TTC549 (cell line): ENCODE measurements around the gene MBTPS1.
"Not testable (repeated sequence)": the region's sequence is repeated elsewhere in the genome, so short reads cannot be mapped to it uniquely, and the experiment has no call there.

ENCODE experiments used
- FAIRE-seq: peaks from 2 replicates; lab custom pipeline; 2012; peaks lifted over from hg19 to GRCh38; lab: Jason Lieb, UNC

MBTPS1 gene

DNA sequence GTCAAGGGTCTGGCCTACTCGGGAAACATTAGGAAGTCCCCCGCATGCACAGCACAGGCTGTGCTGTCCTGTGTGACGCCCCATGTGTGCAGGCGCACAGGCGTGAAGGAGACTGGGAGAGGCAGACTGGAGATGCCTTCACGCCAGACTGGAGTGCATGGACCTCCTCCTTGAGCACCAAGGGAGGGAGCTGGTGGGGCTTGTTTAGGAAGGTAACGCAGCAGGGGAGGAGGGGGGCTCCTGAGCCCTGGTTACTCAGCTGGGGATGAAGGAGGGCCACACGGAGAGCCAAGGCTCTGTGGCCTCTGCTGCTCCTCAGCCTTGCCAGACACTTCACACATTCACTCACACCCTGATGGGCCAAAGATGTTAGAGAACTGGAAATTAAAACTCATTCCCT lies 20.5 kb upstream of the MBTPS1 start:
- FAIRE-seq, result no peak

DNA sequence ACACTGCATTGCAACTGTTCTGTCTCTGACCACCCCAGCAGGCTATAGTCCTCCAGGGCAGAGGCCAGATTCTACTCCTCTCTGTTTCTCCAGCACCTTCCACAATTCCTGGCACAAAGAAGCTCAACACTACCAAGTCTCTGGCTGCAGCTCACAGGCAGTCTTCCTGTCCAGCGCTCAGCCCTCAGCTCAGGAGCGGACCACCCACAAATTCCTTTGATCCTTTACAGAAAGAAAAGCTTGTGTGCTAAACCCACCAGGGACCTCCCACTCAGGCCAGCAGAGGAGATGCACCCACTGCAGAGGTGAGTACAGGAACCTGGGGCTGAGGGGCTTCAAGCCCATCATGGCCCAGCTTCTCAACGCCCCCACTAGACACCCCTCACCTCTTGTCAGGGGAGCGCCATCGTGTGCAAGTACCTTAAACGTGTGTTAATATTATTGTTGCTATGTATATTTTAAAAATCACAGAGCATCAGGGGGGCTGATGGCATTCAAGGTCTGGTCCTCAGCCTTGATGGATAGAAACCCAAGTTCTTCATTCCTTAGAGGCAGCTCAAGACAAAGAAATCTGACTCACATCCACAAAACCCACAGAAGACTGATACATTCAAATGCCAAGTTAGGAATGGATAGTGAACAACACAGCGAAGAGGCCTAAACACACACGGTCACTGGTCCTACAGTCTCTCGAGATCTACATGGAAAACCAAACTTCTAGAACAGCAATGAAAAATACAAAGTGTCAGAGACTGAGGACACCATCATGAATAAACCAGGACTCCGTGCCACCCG lies 19.8 kb upstream of the MBTPS1 start:
- no peak for FAIRE-seq

DNA sequence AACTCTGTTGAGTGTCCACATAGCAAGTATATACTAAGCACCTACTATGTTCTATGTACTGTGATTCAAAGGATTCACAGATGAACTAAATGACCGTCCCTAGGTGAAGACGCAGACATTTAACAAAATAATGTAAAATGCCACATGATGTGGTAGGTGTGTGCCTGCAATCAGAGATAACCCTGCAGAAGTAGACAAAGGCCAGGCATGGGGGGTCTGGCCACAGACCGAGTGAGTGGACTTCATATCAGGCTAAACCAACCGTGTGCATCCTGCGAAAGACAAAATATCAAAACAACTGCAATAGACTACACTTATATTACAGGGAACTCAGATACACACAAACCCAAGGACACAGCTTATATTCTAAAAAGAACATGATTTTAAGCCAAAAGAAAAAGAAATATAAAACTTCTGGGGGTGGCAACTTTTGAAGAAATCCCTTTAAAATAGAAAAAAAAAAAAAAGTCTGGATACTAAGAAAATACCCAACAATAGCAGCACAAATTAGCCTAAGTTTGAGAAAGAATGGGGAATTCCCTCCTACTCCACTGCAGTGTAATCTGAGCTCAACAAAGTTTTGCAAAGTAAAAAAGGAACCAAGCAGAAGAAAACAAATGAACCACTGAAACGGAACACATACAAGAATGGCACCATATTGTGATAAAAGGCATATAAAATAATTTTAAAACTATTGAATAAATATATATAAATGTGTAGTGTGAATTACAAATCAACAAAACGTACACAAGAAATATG lies 16.0 kb upstream of the MBTPS1 start:
- no peak for FAIRE-seq

DNA sequence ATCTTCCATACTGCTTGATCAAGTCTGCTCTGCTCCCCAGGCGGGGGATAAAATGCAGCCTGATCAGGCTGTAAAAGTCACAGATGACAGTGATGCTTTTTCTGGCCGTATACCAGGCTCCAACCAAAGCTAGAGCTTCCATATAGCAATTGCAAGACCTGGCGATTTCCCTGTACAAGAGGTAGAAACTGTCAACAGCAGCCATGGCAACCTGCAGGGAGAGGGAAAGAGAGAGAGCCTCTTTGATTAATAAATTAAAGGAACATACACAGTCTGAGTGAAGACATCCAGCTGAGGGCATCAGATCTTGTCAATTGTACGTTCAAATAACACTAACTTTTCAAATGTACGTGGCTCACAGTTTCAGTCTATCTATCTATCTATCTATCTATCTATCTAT lies 14.4 kb upstream of the MBTPS1 start:
- FAIRE-seq, result no peak

DNA sequence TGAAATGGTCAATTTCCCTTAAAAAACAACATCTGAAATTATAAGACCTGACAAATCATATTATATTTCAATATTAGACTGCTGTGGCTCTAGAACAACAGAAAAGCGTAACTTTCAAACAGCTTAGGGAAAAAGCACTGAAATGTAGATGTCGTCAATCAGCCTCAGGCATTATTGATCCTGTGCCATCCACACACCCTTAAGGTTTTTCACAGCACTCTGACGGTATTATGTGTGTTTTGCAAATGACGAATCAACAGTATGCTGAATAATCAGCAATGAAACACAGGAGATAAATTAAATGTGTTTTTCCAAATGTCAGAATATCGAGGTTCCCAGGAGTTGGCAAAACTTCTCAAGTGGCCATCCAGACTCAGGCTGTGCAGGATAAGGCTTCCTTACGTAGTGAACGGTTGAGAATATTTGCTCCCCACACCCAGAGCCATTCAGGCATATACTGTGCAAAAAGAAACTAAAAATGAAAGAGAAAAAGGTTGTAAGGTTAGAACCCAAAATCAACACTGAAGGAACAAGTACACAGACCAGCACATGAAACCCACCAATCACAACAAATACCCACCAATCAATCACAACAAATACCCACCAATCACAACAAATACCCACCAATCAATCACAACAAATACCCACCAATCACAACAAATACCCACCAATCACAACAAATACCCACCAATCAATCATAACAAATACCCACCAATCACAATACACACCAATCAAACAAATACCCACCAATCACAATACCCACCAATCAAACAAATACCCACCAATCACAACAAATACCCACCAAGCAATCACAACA lies 7.7 kb upstream of the MBTPS1 start:
- FAIRE-seq, result no peak

DNA sequence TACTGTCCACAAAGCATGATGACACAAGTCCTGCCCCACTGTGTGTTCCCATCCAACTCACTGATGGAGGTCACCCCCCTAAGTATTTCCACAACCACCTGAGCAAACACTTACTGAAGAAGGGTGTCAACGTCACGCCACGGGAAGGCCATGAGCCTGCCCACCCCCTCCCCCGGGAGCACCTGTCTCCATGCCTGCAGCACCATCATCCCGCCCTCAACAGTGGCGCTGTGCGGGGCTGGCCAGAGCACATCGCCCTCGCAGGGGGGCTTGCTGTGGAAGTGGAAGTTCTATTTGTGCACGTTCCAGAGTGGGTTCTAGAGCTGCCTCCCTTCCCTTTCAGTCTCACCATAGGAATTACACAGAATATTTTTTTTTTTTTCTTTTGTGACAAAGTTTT lies 4.3 kb upstream of the MBTPS1 start:
- FAIRE-seq, result no peak

DNA sequence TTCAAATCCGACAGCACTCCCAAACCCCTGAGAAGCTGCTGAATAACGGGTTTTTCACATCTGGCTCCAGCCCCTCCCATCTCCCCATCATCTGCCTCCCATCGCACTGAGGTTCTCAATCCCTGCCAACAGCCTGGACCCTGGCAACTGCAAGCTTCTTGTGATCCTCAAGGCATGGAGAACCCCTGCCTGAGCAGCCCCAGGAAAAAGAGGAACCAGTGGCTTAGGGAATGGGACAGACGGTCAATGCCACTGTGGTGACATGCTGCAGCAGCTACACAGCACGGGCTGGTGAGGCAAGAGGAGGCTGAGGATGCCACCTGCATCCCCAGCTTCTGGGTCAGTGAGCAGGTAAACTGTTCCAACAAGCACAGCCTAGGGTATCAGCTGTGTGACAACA lies 3.3 kb upstream of the MBTPS1 start:
- FAIRE-seq, result no peak

DNA sequence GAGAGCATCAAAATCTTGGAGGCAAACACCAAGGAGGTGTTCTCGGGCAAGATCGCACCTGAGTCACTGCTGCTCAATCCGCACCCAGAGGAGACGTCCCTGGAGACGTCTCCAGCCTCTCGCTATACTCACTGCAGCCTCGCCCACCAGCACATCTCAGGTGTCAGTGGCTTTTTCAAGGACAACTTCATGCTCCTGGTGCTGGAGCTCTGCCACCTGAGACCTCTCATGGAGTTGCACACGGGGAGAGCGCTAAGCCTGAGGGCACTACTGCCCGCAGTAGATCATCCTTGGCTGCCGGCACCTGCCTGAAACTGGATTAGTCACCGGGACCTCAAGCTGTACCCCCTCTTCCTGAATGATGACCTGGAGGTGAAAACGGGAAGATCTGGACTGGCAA lies 2.6 kb upstream of the MBTPS1 start:
- no peak for FAIRE-seq

DNA sequence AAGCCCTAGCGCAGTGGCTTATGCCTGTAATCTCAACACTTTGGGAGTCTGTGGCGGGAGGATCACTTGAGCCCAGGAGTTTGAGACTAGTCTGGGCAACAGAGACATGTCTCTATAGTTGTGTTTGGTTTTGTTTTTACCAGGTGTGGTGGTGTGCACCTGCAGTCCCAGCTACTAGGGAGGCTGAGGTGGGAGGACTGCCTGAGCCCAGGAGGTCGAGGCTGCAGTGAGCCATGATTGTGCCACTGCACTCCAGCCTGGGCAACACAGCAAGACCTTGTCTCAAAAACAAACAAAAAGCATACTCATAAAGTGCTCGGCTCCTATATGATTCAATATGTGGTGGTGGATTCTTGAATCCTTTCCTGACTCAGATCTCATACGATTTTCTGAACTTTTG lies 1.6 kb upstream of the MBTPS1 start:
- FAIRE-seq, result not testable (repeated sequence)

DNA sequence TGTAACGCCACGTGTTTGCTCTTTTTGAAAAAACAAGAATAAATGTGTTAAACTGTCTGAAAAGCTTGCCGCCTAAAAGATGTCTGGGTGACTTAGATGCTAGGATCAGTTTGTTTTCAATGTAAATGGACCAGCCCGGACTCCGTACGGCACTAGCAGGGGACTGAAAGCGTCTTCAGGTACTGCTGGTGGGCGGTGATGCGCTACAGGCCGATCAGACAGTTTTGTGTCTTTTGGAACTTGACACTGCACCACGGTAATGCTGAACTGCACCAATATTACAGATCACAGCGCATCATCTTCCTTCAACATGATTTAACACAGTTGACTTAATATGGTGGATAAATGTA lies 727 bp upstream of the MBTPS1 start:
- FAIRE-seq, result no peak

DNA sequence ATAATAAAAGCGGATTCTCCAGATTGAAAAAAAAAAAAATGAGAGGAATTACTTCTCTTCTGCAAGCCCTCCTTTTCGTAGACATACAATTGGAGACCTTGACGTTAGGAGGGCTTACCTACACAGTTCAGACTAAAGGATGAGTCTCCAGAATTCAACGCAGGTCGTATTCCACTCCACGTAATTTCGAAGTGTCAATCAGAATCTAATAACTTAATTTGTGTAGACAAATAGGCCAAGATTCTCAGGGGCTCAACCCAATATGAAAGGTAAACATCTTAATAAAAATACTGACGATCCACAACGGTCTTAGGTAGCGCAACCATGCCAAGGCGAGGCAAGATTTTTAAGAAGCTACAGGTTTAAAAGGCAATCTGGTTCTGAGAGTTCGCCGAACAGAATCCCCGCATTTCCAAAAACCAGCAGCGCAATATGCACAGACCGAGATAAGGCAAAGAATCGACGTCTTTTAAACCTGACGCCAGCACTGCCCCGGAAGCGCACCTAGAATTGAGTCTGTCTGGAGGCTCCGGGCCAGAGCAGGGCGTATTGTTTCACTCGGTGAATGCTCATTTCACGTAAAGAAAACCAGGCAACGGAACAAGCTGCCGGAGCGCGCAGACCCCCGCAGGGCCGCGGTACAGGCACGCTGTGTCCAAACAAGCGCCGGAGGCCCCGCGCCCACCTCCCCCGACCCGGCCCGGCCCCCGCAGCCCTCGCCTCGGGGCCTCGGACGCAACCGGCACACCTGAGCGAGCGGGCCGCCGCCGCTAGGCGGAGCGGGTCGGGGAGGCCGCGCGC lies 623 bp downstream of the MBTPS1 start:
- FAIRE-seq, result no peak

DNA sequence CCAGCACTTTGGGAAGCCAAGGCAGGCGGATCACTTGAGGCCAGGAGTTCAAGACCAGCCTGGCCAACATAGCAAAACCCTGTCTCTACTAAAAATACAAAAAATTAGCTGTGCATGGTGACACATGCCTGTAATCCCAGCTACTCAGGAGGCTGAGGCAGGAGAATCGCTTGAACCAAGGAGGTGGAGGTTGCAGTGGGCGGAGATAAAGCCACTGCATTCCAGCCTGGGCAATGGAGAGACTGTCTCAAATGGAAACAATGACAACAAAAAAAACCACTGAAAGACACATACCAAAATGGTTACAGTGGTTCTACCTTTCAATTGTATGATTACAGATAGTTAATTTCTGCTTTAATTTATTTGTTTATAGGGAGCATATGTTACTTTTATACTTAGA lies 4.8 kb downstream of the MBTPS1 start:
- not testable (repeated sequence) for FAIRE-seq

DNA sequence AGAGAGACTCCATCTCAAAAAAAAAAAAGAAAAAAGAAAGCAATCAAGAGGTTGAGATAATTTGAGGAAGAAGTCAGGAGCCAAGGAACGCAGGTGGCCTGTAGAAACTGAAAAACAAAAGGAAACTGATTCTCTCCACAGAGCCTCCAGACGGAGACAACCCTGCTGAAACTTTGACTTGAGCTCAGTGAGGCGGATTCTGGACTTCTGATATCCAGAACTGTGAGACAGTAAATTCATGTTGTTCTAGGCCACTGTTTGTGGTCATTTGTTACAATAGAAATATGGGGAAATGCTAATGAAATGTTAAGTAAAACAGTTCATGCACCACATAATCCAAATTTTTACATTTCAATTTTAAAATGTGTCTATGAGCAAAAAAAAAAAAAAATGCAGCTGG lies 5.2 kb downstream of the MBTPS1 start:
- FAIRE-seq, result no peak

DNA sequence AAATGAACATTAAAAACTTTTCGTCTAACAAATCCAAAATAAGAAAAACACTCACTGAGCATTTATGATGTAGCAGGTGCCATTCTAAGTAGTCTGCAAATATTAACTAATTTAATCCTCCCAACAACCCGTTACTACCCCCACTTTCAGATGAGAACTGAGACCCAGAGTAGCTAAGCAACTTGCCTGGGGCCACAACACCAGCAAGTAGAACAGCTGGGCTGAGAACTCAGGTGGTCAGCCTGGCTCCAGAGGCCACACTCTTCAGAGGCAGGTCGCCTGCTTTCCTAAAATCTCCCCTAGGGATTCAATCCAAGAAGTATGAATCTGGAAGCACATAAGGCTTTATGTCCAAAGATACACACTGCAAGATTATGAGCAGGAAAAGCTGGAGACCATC lies 6.2 kb downstream of the MBTPS1 start:
- FAIRE-seq, result no peak

DNA sequence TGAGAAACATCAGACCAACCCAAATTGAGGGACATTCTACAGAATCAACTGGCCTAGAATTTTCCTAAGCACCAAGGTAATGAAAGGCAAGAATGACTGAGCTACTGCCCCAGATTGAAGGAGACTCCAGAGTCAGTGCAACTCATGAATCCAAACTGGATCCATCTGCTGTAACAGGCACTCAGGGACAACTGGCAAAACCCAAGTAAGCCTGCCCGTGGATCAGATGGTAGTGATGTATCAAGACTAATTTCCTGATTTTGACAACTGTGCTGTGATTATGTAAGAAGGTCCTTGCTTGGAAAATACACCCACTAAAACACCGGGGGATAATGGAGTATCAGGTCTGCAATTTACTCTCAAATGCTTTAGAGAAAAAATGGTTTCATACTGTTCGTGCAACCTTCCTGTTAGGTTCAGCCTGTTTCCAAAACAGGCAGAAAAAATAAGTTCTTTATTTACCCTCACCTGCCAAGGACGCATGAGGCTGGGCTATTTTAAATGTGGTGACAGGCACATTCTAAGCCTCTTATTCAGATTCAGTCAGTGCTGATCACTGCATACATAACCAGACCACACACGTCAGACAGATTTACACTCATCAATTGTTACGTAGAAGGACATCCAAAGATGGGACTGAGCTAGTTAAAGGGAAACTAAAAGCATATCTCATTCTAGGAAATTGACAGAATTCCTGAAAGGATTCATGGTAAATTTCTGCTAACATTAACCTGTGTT lies 7.0 kb downstream of the MBTPS1 start:
- no peak for FAIRE-seq

DNA sequence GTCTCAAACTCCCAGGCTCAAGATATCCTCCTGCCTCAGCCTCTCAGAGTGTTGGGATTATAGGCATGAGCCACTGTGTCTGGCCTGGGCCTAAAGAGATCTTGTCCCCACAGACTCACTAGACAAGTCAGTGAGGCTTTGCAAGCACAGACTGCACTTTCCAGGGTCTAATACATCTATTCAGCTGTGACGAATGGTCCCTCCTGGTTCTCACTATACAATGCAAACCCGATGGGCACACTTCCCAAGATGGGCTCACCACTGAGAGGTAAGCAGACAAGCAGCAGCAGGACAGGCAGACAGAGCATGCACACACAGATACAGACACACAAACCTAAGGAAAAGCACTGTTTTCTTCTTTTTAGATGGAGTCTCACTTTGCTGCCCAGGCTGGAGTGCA lies 8.8 kb downstream of the MBTPS1 start:
- FAIRE-seq, result no peak

DNA sequence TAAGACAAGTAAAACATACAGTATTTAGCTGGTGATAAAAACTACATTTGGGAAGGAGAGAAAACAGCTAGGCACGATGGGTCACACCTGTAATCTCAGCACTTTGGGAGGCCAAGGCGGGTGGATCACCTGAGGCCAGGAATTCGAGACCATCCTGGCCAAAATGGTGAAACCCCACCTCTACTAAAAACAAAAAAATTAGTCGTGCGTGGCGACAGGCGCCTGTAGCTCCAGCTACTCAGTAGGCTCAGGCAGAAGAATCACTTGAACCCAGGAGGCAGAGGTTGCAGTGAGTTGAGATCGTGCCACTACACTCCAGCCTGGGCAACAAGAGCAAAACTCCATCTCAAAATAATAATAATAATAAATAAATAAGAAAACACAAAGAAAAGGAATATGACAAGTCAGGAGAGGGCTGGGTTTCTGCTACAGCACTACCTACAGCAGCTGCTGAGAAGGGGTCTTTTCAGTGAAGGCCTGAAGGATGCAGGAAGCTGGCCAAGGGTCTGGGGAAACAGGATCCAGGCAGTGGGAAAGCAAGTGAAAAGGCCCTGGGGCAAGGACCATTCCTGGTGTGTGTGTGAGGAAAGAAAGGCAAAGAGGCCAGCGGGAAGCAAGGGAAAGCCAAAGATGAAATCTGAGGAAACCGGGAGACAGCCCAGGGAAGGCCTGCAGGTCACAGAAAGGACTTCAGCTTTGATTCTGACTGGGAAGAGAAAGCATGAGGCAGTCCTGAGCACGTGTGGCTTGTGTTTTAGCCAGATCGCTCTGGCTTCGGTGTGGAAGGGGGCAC lies 10.6 kb downstream of the MBTPS1 start:
- no peak for FAIRE-seq

DNA sequence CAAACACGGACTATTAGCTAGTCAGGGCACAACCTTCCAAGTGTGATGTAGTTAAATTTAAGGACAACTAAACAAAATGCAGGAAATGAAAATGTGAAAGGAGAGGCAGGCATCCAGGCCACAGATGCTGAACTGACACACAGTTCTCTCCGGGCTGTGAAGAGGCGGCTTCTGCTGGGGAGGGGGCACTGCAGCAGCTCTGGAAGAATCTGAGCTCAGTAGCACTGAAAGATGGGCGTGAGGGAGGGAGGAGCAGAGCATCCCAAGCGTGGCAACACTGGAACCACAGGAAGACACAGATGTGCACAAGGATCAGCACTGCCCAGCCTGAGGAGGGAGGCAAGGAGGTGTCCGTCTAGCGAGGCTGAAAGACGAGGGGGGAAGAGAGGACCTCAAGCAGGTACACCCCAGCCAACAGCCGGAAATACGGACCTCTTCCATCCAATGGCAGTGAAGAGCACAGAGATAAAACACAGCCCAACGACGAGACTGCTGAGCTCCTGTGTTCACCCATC lies 11.4 kb downstream of the MBTPS1 start:
- FAIRE-seq, result no peak

DNA sequence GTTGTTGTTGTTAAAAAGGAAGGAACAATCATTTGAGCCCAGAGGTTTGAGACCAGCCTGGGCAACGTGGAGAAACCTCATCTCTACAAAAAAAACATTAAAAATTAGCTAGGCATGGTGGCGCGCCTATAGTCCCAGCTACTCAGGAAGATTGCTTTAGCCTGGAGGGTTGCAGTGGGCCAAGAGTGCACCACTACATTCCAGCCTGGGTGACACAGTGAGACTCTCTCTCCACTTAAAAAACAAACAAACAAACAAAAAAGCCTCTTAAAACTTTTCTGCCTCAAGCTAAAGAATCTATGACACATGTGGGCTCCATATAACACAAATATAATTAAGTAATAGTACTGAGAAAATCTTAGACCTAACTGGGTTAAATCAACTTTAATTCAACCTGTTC lies 12.5 kb downstream of the MBTPS1 start:
- FAIRE-seq, result no peak

DNA sequence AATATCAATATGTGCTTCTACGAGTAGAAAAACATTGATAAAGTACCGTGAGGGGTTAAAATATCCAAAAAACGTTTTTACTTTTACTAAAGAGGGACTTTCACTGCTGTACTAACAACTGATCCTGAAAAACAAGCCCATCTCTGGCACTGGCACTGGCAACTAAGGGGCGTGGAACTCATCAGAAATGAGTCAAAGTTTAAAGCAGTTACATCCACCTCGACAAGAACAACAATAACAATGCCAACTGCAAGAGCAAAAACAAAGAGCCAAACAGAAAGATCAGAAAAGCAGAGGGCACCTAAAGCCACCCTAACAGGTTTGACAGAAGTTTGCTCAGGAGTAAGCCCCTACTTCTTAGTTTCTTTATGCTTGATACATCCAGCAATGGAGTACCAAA lies 13.1 kb downstream of the MBTPS1 start:
- no peak for FAIRE-seq

DNA sequence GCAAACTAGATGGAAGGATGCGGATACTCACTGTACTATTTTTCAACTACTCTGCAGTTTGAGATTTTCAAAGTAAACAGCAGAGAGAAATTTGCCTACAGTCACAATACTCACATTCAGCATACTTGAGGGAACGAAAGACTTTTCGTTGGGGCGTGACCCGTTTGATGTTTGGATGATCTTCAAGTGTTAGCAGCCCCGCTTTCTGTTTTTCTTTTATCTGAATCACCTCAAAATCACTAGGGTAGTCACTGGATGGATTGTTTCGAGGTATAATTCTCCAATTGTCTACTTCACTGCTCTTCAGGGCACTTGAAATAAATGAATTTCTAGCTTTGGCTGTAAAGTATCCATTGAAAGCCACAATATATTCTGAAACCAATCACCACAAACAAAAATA lies 17.8 kb downstream of the MBTPS1 start:
- FAIRE-seq, result no peak
